Caco-2 (cell line): ENCODE results near the gene TMEM232. TPM values are rescaled to one million over a fixed set of nuclear protein-coding genes. Genes with fewer than 3 reads are reported as not detected.
A peak's percentile ranks its signal among the peaks of the same experiment; 100 is the strongest.

Experiments
- Bru-seq: library from RNA; stranded (reverse); fragments of 400-500 nt; gene quantifications from one replicate; lab custom pipeline; 2021; lab: Mats Ljungman, UMichigan
- BruChase-seq, 2 experiments: library from RNA; stranded (reverse); fragments of 400-500 nt; gene quantifications; one replicate each; lab custom pipeline; 2021; lab: Mats Ljungman, UMichigan
- BruUV-seq: library from RNA; stranded (reverse); fragments of 400-500 nt; replicated peaks from 2 replicates; lab custom pipeline; 2021; lab: Mats Ljungman, UMichigan
- CTCF ChIA-PET: fragments of 300-600 bp; sonication (Branson Sonifier 250); formaldehyde crosslinking; loops from one replicate; lab custom pipeline; 2022; ENCODE audit warnings: antibody characterized with exemption; lab: Charles Lee
- POLR2A ChIA-PET: fragments of 300-600 bp; sonication (Branson Sonifier 250); formaldehyde crosslinking; loops from one replicate; lab custom pipeline; 2022; ENCODE audit warnings: antibody characterized with exemption; lab: Charles Lee
- DNase-seq, 2 experiments: peaks; one replicate each; pipeline versions ENCODE4 v3.0.0 to v3.0.0-alpha.2; 2020 to 2022
- H3K27me3 ChIP-seq: replicated peaks from 2 replicates; pipeline ENCODE4 v1.6.0; 2011; ENCODE audit warnings: low read length; ENCODE audit not compliant: control insufficient read depth, insufficient read depth
- H3K36me3 ChIP-seq: 2 replicates; pipeline ENCODE4 v1.5.1; 2011; ENCODE audit warnings: low read length; ENCODE audit not compliant: control insufficient read depth, insufficient read depth
- H3K4me1 ChIP-seq: fragments of 250-450 bp; sonication (Bioruptor Pico); 2 replicates; pipeline ENCODE4 v1.5.1; 2020; ENCODE audit warnings: mild to moderate bottlenecking
- H3K4me3 ChIP-seq: 2 replicates; pipeline ENCODE4 v1.5.1; 2011; ENCODE audit warnings: low read depth, mild to moderate bottlenecking, control low read depth, low read length
- H3K9me3 ChIP-seq: fragments of 250-450 bp; sonication (Bioruptor Pico); 2 replicates; pipeline ENCODE4 v1.5.1; 2020; ENCODE audit warnings: mild to moderate bottlenecking, moderate library complexity
- H3K27ac Mint-ChIP-seq: one replicate; pipeline ENCODE4 v1.8.0; 2022; ENCODE audit warnings: mixed read lengths; ENCODE audit not compliant: unreplicated experiment
- H3K27me3 Mint-ChIP-seq: one replicate; pipeline ENCODE4 v1.8.0; 2022; ENCODE audit warnings: mixed read lengths; ENCODE audit not compliant: insufficient read depth, unreplicated experiment
- H3K36me3 Mint-ChIP-seq: one replicate; pipeline ENCODE4 v1.8.0; 2022; ENCODE audit warnings: mild to moderate bottlenecking, mixed read lengths; ENCODE audit not compliant: insufficient read depth, unreplicated experiment
- H3K4me1 Mint-ChIP-seq: one replicate; pipeline ENCODE4 v1.8.0; 2022; ENCODE audit warnings: low read depth, mixed read lengths; ENCODE audit not compliant: unreplicated experiment
- H3K4me3 Mint-ChIP-seq: one replicate; pipeline ENCODE4 v1.8.0; 2022; ENCODE audit warnings: mild to moderate bottlenecking, moderate library complexity, mixed read lengths; ENCODE audit not compliant: unreplicated experiment
- H3K9me3 Mint-ChIP-seq: one replicate; pipeline ENCODE4 v1.8.0; 2022; ENCODE audit warnings: mixed read lengths; ENCODE audit not compliant: unreplicated experiment
- CTCF ChIP-seq, 2 experiments: fragments of 200-600 bp in 1 of 2; IDR thresholded peaks; 1 replicate in 1 of 2; 2 replicates in 1 of 2; pipeline versions ENCODE4 v1.5.1 to v1.8.0; 2011 to 2022; ENCODE audit warnings: antibody characterized with exemption in 1 of 2, control low read depth in 1 of 2, inconsistent platforms in 1 of 2, low read depth in 1 of 2, low read length in 1 of 2, mild to moderate bottlenecking in 1 of 2, moderate library complexity in 1 of 2; ENCODE audit not compliant: insufficient read depth in 1 of 2, severe bottlenecking in 1 of 2, unreplicated experiment in 1 of 2
- intact Hi-C: fragments of 100-400 bp; cut with micrococcal nuclease; formaldehyde crosslinking; loops from one replicate; pipeline ENCODE4 v1.10.0; 2022; ENCODE audit not compliant: unreplicated experiment
- long read RNA-seq: library from polyadenylated mRNA; stranded (forward); transcript quantifications from one replicate; pipeline ENCODE4 v2.0.0, GENCODE V29; 2022
- total RNA-seq: library from RNA; stranded (reverse); gene quantifications from 2 replicates; pipeline ENCODE4 v1.2.3, GENCODE V29; 2022

Gene TMEM232
- total RNA-seq (0.34 and 0.91 TPM in 2 replicates), Bru-seq, nascent RNA (percentile 21 among the genes with signal in this experiment), BruChase-seq, experiment 1, labeled RNA remaining after a 2-hour chase (percentile 23 among the genes with signal in this experiment), BruChase-seq, experiment 2, labeled RNA remaining after a 6-hour chase (percentile 18 among the genes with signal in this experiment)
- long read RNA-seq, partial matches to known transcripts, result 0 of 1 reads
- long read RNA-seq, other reads (novel, unspliced or antisense), result 0 of 1 reads

- Mint-ChIP-seq H3K27ac (no peak within 1 kb of the TSS), H3K36me3 (no peaks in the 10 kb centered on the region), H3K4me1 (no peaks in the 10 kb centered on the region), H3K4me3 (peak within 1 kb of the TSS; percentile 64), H3K27me3 (no peaks in the 10 kb centered on the region), H3K9me3 (no peaks in the 10 kb centered on the region)
- H3K27me3 ChIP-seq, result no peaks in the 10 kb centered on the region
- TF ChIP-seq CTCF (IDR thresholded peaks at IDR 0.05; ENCODE audit: insufficient read depth in 1 of 2, low read depth in 1 of 2, low read length in 1 of 2, severe bottlenecking in 1 of 2, unreplicated experiment in 1 of 2), result no peak
- H3K9me3 ChIP-seq, result no peaks in the 10 kb centered on the region
- H3K4me3 ChIP-seq, result peak within 1 kb of the TSS; percentile 37
- H3K36me3 ChIP-seq, result no peaks in the 10 kb centered on the region
- no TSS peak for BruUV-seq
- no peaks in the 10 kb centered on the region for H3K4me1 ChIP-seq
- ChIA-PET CTCF (no interaction called here), POLR2A (no interaction called here)
- intact Hi-C loops, result no loop called here
- peak; percentile 43 to 51 for DNase-seq
Observed at GRCh38 chr5:110726249-110727024, at the start of gene TMEM232. Gene TMEM232, minus strand, starts transcription at chr5:110726671. Its CDS starts 59,319 bp downstream, at chr5:110667352.

DNA sequence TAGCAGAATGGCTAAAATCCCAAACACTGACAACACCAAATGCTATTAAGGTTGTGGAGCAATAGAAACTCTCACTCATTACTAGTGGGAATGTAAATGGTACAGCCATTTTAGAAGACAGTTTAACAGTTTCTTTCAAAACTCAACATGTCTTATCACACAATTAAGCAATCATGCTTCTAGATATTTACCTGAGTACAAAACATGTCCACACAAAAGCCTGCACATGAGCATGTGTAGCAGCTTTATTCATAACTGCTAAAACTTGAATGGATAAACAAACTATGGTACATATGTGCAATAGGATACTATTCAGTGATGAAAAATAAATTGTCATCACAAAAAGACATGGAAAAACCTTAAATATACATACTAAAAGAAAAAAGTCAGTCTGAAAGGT lies 43.8 kb upstream of the TMEM232 start:
- BruUV-seq, result no TSS peak
- Histone ChIP-seq H3K4me1 (no peaks in the 10 kb centered on the region), H3K36me3 (no peaks in the 10 kb centered on the region), H3K9me3 (0 out of 2 replicates have a peak, but pooled peaks cover 4% of the 10 kb centered on the region), H3K4me3 (no peak overlapping the region), H3K27me3 (no peaks in the 10 kb centered on the region)
- no peak for TF ChIP-seq CTCF (IDR thresholded peaks at IDR 0.05; ENCODE audit: insufficient read depth in 1 of 2, low read depth in 1 of 2, low read length in 1 of 2, severe bottlenecking in 1 of 2, unreplicated experiment in 1 of 2)
- DNase-seq, result no peak
- H3K36me3 Mint-ChIP-seq, result no peaks in the 10 kb centered on the region
- no peaks in the 10 kb centered on the region for H3K4me1 Mint-ChIP-seq
- intact Hi-C loops, result no loop called here
- no peaks in the 10 kb centered on the region for H3K9me3 Mint-ChIP-seq
- POLR2A ChIA-PET, result no interaction called here
- H3K27ac Mint-ChIP-seq, result no peak overlapping the region
- CTCF ChIA-PET, result no interaction called here
- H3K27me3 Mint-ChIP-seq, result peaks cover 2% of the 10 kb centered on the region
- no peak overlapping the region for H3K4me3 Mint-ChIP-seq

DNA sequence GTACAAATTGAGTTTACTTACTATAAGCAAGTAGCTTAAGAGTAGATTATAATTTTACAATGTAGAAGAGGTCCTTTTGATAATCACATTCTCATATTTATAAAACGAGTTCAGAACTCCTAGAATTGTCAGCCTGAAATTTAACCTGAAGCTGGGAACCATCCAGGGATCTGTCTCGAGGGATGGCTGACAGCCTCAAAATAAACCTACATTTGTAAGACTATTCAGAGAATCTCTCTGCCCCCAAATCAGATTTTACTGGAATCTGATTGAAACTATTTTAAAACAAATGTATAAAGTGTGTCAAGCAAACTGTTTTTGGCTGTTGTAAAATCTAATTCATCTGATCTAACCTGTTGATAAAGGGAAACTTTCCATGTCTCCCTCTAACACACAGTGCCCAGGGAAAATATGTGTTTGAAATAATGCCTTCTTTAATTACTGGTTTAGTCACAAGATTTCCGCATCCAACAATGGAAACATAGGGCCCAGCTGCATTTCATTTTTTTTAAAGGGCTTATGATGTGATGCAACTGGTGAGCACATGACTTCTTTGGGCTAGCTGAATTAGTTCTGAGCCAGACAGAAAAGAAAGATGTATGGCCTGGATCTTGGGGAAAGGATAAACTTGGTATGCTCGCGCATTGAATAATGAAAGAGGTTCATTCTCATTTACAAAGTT lies 42.7 kb upstream of the TMEM232 start:
- H3K9me3 Mint-ChIP-seq, result no peaks in the 10 kb centered on the region
- TF ChIP-seq CTCF (IDR thresholded peaks at IDR 0.05; ENCODE audit: insufficient read depth in 1 of 2, low read depth in 1 of 2, low read length in 1 of 2, severe bottlenecking in 1 of 2, unreplicated experiment in 1 of 2), result no peak
- H3K4me1 Mint-ChIP-seq, result no peaks in the 10 kb centered on the region
- CTCF ChIA-PET, result no interaction called here
- 0 out of 2 replicates have a peak, but pooled peaks cover 4% of the 10 kb centered on the region for H3K9me3 ChIP-seq
- BruUV-seq, result no TSS peak
- intact Hi-C loops, result no loop called here
- H3K4me3 Mint-ChIP-seq, result no peak overlapping the region
- H3K27me3 ChIP-seq, result no peaks in the 10 kb centered on the region
- H3K4me1 ChIP-seq, result no peaks in the 10 kb centered on the region
- no peak overlapping the region for H3K4me3 ChIP-seq
- H3K36me3 ChIP-seq, result no peaks in the 10 kb centered on the region
- H3K27ac Mint-ChIP-seq, result no peak overlapping the region
- POLR2A ChIA-PET, result no interaction called here
- H3K27me3 Mint-ChIP-seq, result peaks cover 2% of the 10 kb centered on the region
- H3K36me3 Mint-ChIP-seq, result no peaks in the 10 kb centered on the region
- no peak for DNase-seq
